ENCODE results near the gene EIF5AL1. TPM values are rescaled to one million over a fixed set of nuclear protein-coding genes. Genes with fewer than 3 reads are reported as not detected.

The EIF5AL1 gene
- total RNA-seq, 1 experiment from 2014 or later, result 0.39 TPM

DNA sequence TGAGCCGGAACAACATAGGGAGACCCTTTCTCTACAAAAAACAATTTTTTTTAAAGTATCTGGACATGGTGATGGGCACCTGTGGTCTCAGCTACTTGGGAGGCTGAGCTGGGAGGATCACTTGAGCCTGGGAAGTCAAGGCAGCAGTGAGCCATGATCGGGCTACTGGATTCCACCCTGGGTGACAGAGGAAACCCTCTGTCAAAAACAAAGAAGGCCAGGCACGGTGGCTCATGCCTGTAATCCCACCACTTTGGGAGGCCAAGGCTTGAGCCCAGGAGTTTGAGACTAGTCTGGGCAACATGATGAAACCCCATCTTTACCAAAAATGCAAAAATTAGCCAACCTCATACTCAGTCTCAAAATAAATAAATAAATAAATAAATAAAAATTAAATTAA is 47.0 kb upstream of the EIF5AL1 start:
- H3K4me2 ChIP-seq (ENCODE audit: insufficient read depth, insufficient read length, low read length), result no peak overlapping the region
- no peak overlapping the region for H3K18ac ChIP-seq (ENCODE audit: insufficient read length, low read depth, low read length)
- H3K4me1 ChIP-seq (ENCODE audit: insufficient read depth, low read length), result no peaks in the 10 kb centered on the region
- no peak overlapping the region for H3K27ac ChIP-seq (ENCODE audit: insufficient read length, low read depth, low read length)
- H3K9me3 Mint-ChIP-seq, result no peaks in the 10 kb centered on the region
- H3K4me1 Mint-ChIP-seq, result no peaks in the 10 kb centered on the region
- H4K5ac ChIP-seq (ENCODE audit: insufficient read length, low read depth, low read length), result no peak overlapping the region
- no peak overlapping the region for H3K4me3 Mint-ChIP-seq
- no peak overlapping the region for H2AFZ ChIP-seq (ENCODE audit: low read length)
- H3K23me2 ChIP-seq (ENCODE audit: insufficient read length, low read depth, low read length, poor library complexity, severe bottlenecking), result no peaks in the 10 kb centered on the region
- H3K79me1 ChIP-seq (ENCODE audit: insufficient read depth, low read depth, low read length, poor library complexity, severe bottlenecking), result no peaks in the 10 kb centered on the region
- TF ChIP-seq, protein P1, sequence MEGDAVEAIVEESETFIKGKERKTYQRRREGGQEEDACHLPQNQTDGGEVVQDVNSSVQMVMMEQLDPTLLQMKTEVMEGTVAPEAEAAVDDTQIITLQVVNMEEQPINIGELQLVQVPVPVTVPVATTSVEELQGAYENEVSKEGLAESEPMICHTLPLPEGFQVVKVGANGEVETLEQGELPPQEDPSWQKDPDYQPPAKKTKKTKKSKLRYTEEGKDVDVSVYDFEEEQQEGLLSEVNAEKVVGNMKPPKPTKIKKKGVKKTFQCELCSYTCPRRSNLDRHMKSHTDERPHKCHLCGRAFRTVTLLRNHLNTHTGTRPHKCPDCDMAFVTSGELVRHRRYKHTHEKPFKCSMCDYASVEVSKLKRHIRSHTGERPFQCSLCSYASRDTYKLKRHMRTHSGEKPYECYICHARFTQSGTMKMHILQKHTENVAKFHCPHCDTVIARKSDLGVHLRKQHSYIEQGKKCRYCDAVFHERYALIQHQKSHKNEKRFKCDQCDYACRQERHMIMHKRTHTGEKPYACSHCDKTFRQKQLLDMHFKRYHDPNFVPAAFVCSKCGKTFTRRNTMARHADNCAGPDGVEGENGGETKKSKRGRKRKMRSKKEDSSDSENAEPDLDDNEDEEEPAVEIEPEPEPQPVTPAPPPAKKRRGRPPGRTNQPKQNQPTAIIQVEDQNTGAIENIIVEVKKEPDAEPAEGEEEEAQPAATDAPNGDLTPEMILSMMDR (conservative IDR thresholded peaks at IDR 0.05), result no peak
- H3T11ph ChIP-seq (ENCODE audit: low read length), result no peak overlapping the region
- H3K27me3 ChIP-seq (ENCODE audit: insufficient read depth, low read length), result no peaks in the 10 kb centered on the region; the same call in 1 of the 2 replicates
- no peak overlapping the region for H2BK120ac ChIP-seq (ENCODE audit: low read depth, low read length, poor library complexity, severe bottlenecking)
- H2BK15ac ChIP-seq (ENCODE audit: low read depth, low read length), result no peak overlapping the region
- H3K9ac ChIP-seq (ENCODE audit: extremely low read depth, insufficient read length, low read length), result no peak overlapping the region
- no peaks in the 10 kb centered on the region for H3K79me2 ChIP-seq (ENCODE audit: insufficient read depth, low read length)
- H3K23ac ChIP-seq (ENCODE audit: insufficient read length, low read depth, low read length), result no peak overlapping the region
- WGBS (ENCODE audit: extremely low coverage, insufficient read length, low lambda C conversion rate), result no CpG with 5 or more reads among the region's 3 CpGs
- DNase-seq, result peak; percentile 4
- H3K56ac ChIP-seq (ENCODE audit: insufficient read length, low read depth, low read length), result no peak overlapping the region
- H3K36me3 Mint-ChIP-seq (ENCODE audit: insufficient read depth in 1 of 3, low read depth in 3 of 3), result no peaks in the 10 kb centered on the region
- no peak overlapping the region for H4K8ac ChIP-seq (replicated peaks; ENCODE audit: insufficient read length, low read depth, low read length)
- H3K14ac ChIP-seq (ENCODE audit: insufficient read depth, low read length), result no peak overlapping the region
- no peaks in the 10 kb centered on the region for H3K9me3 ChIP-seq (ENCODE audit: control insufficient read depth, low read depth, low read length)
- peaks cover 6% of the 10 kb centered on the region for H3K27me3 Mint-ChIP-seq (ENCODE audit: low read depth)
- H2BK12ac ChIP-seq (ENCODE audit: insufficient read length, low read depth, low read length), result no peak overlapping the region
- H4K91ac ChIP-seq (ENCODE audit: insufficient read length, low read depth, low read length), result no peak overlapping the region
- H2BK5ac ChIP-seq (ENCODE audit: insufficient read length, low read length), result no peak overlapping the region
- H4K20me1 ChIP-seq (ENCODE audit: control insufficient read depth, insufficient read depth, insufficient read length), result no peaks in the 10 kb centered on the region
- no peak overlapping the region for H3K27ac Mint-ChIP-seq
- H2AK5ac ChIP-seq (ENCODE audit: insufficient read length, low read length), result no peak overlapping the region
- no peak overlapping the region for H2BK20ac ChIP-seq (ENCODE audit: low read depth, low read length, poor library complexity, severe bottlenecking)
- no peak overlapping the region for H3K4ac ChIP-seq (ENCODE audit: low read depth, low read length)
